DOHH2 (cell line): Measurements from ENCODE around the gene BCAR3.
A peak's percentile ranks its signal among the peaks of the same experiment; 100 is the strongest.

Experiments
- H3F3A ChIP-seq: fragments of 200-600 bp; sonication (generic), shearing (Covaris generic); 2 replicates; pipeline ENCODE4 v1.6.0; 2016; ENCODE audit warnings: antibody characterized with exemption, mild to moderate bottlenecking; ENCODE audit not compliant: control insufficient read depth, insufficient read depth
- H3K27ac ChIP-seq: fragments of 200-600 bp; sonication (generic); 2 replicates; pipeline ENCODE4 v1.5.1; 2014; ENCODE audit warnings: low read depth, mild to moderate bottlenecking, low read length, moderate library complexity
- H3K27me3 ChIP-seq: fragments of 200-600 bp; sonication (generic); 2 replicates; pipeline ENCODE4 v1.6.1; 2014; ENCODE audit warnings: mild to moderate bottlenecking, low read length, mixed read lengths; ENCODE audit not compliant: control insufficient read depth
- H3K36me3 ChIP-seq: fragments of 200-600 bp; sonication (generic); 2 replicates; pipeline ENCODE4 v1.6.1; 2014; ENCODE audit warnings: mild to moderate bottlenecking, low read length, moderate library complexity, mixed read lengths; ENCODE audit not compliant: control insufficient read depth
- H3K4me1 ChIP-seq: fragments of 200-600 bp; sonication (generic); 2 replicates; pipeline ENCODE4 v1.6.1; 2014; ENCODE audit warnings: mild to moderate bottlenecking, low read length, mixed read lengths; ENCODE audit not compliant: control insufficient read depth
- H3K4me2 ChIP-seq: fragments of 200-600 bp; sonication (generic); 2 replicates; pipeline ENCODE4 v1.6.0; 2014; ENCODE audit warnings: mild to moderate bottlenecking, low read length, moderate library complexity
- H3K4me3 ChIP-seq: fragments of 200-600 bp; sonication (generic); 2 replicates; pipeline ENCODE4 v1.5.1; 2014; ENCODE audit warnings: mild to moderate bottlenecking, low read length, mixed read lengths
- H3K79me2 ChIP-seq: fragments of 200-600 bp; sonication (generic); 2 replicates; pipeline ENCODE4 v1.6.1; 2014; ENCODE audit warnings: mild to moderate bottlenecking, low read length, mixed read lengths; ENCODE audit not compliant: control insufficient read depth
- H3K9me2 ChIP-seq: fragments of 200-600 bp; sonication (generic); replicated peaks from 2 replicates; pipeline ENCODE4 v1.6.1; 2014; ENCODE audit warnings: mild to moderate bottlenecking, low read length, mixed read lengths; ENCODE audit not compliant: control insufficient read depth
- H3K9me3 ChIP-seq: fragments of 200-600 bp; sonication (generic); 2 replicates; pipeline ENCODE4 v1.6.1; 2014; ENCODE audit warnings: antibody characterized with exemption, low read length, mixed read lengths; ENCODE audit not compliant: control insufficient read depth, insufficient read depth
- H4K20me1 ChIP-seq: fragments of 200-600 bp; sonication (generic); 2 replicates; pipeline ENCODE4 v1.6.0; 2014; ENCODE audit warnings: low read depth, mild to moderate bottlenecking, antibody characterized with exemption, low read length, moderate library complexity; ENCODE audit not compliant: control insufficient read depth, insufficient read depth
- CTCF ChIP-seq: fragments of 200-600 bp; sonication (generic); IDR thresholded peaks from one replicate; pipeline ENCODE4 v1.5.1; 2014; ENCODE audit warnings: antibody characterized with exemption, mild to moderate bottlenecking, low read depth, low read length; ENCODE audit not compliant: poor library complexity, severe bottlenecking
- EZH2phosphoT487 ChIP-seq: fragments of 200-600 bp; sonication (generic); IDR thresholded peaks from 2 replicates; pipeline ENCODE4 v1.6.1; 2017; ENCODE audit warnings: borderline replicate concordance, mild to moderate bottlenecking, antibody characterized with exemption, low read length, moderate library complexity, mixed read lengths

The BCAR3 gene

GRCh38 chr1:93715529-93716126, 34.0 kb upstream of the BCAR3 start:
- H3K4me1 ChIP-seq, result peaks cover 92% of the 10 kb centered on the region
- H3K4me3 ChIP-seq, result peak overlapping the region; percentile 60
- H3K27ac ChIP-seq, result peak overlapping the region; percentile 99
- H4K20me1 ChIP-seq, result no peaks in the 10 kb centered on the region
- H3F3A ChIP-seq, result peaks cover 35% of the 10 kb centered on the region
- H3K4me2 ChIP-seq, result peak overlapping the region; percentile 72
- TF ChIP-seq CTCF (no peak), EZH2phosphoT487 (no peak)
- no peaks in the 10 kb centered on the region for H3K27me3 ChIP-seq
- H3K9me2 ChIP-seq, result no peaks in the 10 kb centered on the region
- H3K36me3 ChIP-seq, result no peaks in the 10 kb centered on the region
- H3K9me3 ChIP-seq, result no peaks in the 10 kb centered on the region
- H3K79me2 ChIP-seq, result peaks cover 3% of the 10 kb centered on the region; the same call in 1 of the 2 replicates

DNA sequence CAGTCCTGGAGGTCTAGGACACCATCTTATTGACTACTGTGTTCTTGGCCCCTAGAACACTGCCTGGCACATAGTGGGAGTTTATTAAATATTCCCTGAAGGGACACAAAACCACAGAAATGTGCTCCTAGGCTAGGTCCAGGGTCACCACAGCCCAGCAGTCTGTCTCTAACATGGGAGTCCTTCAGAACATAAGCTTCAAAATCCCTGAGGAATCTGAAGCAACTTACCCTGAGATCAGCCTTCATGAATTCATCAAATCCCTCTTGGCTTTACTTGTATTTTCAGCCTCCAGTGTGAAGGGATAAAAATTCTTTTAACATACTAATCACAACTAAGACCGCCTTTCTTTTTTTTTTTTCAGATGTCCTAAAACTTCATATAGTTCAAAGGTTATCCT, 32.7 kb upstream of the BCAR3 start:
- H3K9me3 ChIP-seq, result no peaks in the 10 kb centered on the region
- H3K4me1 ChIP-seq, result peaks cover 97% of the 10 kb centered on the region
- H3K4me2 ChIP-seq, result peak overlapping the region; percentile 72

DNA sequence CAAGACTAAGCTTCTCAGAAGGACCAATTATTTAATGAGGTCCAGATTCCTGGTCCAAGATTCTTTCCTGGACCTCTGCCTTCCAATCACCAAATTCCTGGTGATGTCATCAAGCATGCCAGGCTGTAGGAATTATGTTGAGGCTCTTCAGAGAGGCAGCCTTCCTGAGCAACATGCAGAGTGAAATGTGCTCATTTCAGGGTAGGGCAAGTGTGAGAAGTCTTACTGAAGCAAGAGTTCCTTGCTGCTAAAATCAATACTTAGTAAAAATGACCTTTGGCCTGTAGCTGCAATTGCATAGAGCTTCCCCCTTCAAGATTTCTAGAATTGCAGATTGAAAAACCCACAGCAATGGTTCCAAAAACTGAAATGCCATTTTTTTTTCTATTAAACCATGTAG, 31.7 kb upstream of the BCAR3 start:
- Histone ChIP-seq H3K36me3 (peaks cover 6% of the 10 kb centered on the region; the same call in 1 of the 2 replicates), H3K4me2 (peak overlapping the region; percentile 72), H3K79me2 (peaks cover 3% of the 10 kb centered on the region; the same call in 1 of the 2 replicates), H3K9me2 (no peaks in the 10 kb centered on the region), H3K4me3 (peak overlapping the region; percentile 40), H4K20me1 (no peaks in the 10 kb centered on the region), H3K27me3 (no peaks in the 10 kb centered on the region), H3F3A (peaks cover 50% of the 10 kb centered on the region), H3K4me1 (peaks cover 100% of the 10 kb centered on the region), H3K9me3 (no peaks in the 10 kb centered on the region), H3K27ac (peak overlapping the region; percentile 99)
- no peak for TF ChIP-seq EZH2phosphoT487
- no peak for TF ChIP-seq CTCF

More for the DNA sequence above, 32.7 kb upstream of the BCAR3 start:
- peaks cover 42% of the 10 kb centered on the region for H3F3A ChIP-seq
- no peaks in the 10 kb centered on the region for H3K9me2 ChIP-seq
- TF ChIP-seq CTCF (no peak), EZH2phosphoT487 (no peak)
- peak overlapping the region; percentile 99 for H3K27ac ChIP-seq
- H4K20me1 ChIP-seq, result no peaks in the 10 kb centered on the region
- peak overlapping the region; percentile 32 for H3K4me3 ChIP-seq
- H3K36me3 ChIP-seq, result no peaks in the 10 kb centered on the region
- no peaks in the 10 kb centered on the region for H3K27me3 ChIP-seq
- H3K79me2 ChIP-seq, result peaks cover 3% of the 10 kb centered on the region; the same call in 1 of the 2 replicates
